GM06990 (cell line): Measurements from ENCODE around the gene MAPKAPK2.
A peak's percentile ranks its signal among the peaks of the same experiment; 100 is the strongest.

Experiments used
- DNase-seq: peaks from one replicate; pipeline ENCODE4 v3.0.0-alpha.2; 2011; ENCODE audit not compliant: insufficient read length; ENCODE audit errors: extremely low read depth
- H3K27me3 ChIP-seq: replicated peaks from 2 replicates; pipeline ENCODE4 v1.6.0; 2011; ENCODE audit warnings: low read length; ENCODE audit not compliant: control insufficient read depth, insufficient read depth
- H3K36me3 ChIP-seq: 2 replicates; pipeline ENCODE4 v1.5.1; 2011; ENCODE audit warnings: low read length; ENCODE audit not compliant: control insufficient read depth, insufficient read depth
- H3K4me3 ChIP-seq: replicated peaks from 2 replicates; pipeline ENCODE4 v1.5.1; 2011; ENCODE audit warnings: low read depth, mild to moderate bottlenecking, control low read depth, low read length
- TF ChIP-seq, protein P1 (sequence below): IDR thresholded peaks from 2 replicates; pipeline ENCODE4 v1.5.1; 2011; ENCODE audit warnings: low read length, control low read depth, mild to moderate bottlenecking, inconsistent platforms; ENCODE audit not compliant: insufficient read depth, poor library complexity, severe bottlenecking

Gene MAPKAPK2

DNA sequence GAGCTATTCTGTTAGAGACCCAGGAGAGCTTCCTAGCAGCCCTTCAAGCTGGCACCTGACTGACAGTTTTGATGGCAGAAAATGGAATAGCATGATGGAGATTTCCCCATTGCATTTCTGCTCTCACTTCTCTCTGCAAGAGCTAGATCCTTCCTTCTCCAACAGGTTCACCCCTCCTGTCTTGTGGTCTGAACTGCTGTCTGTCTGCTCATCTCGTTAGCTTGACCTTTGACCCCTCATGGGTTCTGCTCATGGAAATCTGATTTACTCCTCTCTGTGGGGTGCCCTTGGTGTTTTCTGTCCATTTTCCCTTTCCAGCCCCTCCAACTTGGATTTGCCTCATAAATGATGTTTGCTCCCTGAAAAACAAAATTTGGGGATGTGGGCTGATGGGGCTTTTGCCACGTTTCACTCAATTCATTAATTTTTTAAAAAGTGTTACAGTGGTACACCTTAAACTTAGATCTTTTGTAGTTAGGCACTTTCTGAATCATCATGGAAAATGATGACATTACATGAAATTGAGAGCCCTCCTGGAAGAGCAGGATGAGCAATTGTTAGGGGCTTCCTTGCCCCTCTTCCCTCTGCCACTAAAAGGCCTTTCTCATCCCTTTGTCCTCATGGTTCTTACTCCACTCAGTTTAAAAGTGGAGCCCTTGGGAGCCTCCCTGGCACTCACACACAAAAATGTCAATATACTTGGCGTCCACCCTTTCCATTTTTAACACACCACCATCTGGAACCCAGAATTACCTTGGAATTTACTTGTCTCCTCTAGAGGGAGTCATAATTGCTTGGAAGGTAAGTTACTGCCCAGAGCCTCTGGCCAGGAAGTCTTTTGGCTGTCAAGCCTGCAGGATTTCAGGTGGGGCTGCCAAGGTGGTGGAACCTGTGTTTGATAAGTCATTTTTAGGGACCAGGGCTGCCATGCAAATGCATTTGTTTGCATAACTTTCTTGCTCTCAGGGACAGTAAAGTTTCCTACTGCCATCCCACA is 54.0 kb downstream of the MAPKAPK2 start:
- DNase-seq, result no peak
- peaks cover 12% of the 10 kb centered on the region for H3K36me3 ChIP-seq
- no peaks in the 10 kb centered on the region for H3K27me3 ChIP-seq
- TF ChIP-seq, protein P1, sequence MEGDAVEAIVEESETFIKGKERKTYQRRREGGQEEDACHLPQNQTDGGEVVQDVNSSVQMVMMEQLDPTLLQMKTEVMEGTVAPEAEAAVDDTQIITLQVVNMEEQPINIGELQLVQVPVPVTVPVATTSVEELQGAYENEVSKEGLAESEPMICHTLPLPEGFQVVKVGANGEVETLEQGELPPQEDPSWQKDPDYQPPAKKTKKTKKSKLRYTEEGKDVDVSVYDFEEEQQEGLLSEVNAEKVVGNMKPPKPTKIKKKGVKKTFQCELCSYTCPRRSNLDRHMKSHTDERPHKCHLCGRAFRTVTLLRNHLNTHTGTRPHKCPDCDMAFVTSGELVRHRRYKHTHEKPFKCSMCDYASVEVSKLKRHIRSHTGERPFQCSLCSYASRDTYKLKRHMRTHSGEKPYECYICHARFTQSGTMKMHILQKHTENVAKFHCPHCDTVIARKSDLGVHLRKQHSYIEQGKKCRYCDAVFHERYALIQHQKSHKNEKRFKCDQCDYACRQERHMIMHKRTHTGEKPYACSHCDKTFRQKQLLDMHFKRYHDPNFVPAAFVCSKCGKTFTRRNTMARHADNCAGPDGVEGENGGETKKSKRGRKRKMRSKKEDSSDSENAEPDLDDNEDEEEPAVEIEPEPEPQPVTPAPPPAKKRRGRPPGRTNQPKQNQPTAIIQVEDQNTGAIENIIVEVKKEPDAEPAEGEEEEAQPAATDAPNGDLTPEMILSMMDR, result peak; percentile 26
- H3K4me3 ChIP-seq, result no peak overlapping the region

DNA sequence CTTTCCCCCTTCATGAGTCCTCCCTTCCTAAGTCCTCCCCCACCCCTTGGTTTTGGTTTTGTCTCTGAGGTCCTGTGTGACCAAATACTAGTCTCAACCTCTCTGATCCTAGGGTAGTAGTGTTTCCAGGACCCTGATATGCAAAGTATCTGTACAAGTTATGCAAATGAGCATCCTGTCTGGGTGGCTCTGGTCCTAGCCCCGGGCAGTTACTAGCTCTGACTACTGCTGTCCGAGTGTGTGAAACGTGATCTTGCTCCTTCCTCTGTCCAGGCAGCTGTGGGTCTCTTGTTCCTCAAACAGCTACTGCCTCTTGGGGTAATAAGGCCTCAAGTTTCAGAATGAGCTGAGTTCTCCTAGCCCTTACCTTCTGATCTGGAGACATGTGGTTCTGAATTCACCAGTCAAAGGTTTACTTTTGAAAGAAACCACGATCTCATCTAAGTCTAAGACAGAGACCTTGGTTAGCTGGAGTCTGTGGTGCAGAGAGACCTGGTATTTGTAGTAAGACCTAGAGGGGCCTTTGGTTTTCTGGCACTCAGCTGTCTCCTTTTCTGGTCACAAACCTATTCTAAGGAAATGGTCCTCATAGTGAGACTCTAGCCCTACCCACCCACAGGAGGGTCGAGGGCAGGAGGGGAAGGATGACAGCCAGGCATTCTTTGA is 54.8 kb downstream of the MAPKAPK2 start:
- Histone ChIP-seq H3K4me3 (no peak overlapping the region), H3K36me3 (peaks cover 11% of the 10 kb centered on the region), H3K27me3 (no peaks in the 10 kb centered on the region)
- DNase-seq, result peak; percentile 88
- TF ChIP-seq, protein P1, result no peak

DNA sequence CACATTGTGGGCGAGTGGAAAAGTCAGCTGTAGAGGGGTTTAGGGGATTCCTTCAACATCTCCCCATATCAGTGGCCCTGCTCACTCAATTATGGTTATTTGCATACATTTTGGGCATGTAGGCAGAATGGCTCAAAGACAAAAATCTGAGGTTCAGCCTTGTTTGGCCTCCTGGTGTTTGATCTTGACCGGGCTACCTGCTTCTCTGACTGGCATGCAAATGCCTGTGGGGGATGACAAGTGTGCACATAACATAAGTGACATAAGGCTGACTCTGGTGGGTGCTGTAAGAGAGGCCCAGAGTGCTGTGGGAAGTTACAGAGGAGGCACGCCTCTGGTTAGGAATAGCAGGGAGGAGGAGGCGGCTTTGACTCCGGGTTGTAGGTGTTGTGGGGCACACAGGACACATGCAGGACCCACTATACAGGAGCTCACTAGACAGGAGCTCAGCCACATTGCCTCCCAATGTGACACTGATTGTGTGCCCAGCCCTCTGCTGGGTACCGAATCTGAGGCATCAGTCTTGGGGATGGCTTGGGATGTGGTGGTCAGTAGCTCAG is 56.5 kb downstream of the MAPKAPK2 start:
- no peak for DNase-seq
- Histone ChIP-seq H3K4me3 (no peak overlapping the region), H3K27me3 (no peaks in the 10 kb centered on the region), H3K36me3 (no peaks in the 10 kb centered on the region; the same call in 1 of the 2 replicates)
- TF ChIP-seq, protein P1, result peak; percentile 4

DNA sequence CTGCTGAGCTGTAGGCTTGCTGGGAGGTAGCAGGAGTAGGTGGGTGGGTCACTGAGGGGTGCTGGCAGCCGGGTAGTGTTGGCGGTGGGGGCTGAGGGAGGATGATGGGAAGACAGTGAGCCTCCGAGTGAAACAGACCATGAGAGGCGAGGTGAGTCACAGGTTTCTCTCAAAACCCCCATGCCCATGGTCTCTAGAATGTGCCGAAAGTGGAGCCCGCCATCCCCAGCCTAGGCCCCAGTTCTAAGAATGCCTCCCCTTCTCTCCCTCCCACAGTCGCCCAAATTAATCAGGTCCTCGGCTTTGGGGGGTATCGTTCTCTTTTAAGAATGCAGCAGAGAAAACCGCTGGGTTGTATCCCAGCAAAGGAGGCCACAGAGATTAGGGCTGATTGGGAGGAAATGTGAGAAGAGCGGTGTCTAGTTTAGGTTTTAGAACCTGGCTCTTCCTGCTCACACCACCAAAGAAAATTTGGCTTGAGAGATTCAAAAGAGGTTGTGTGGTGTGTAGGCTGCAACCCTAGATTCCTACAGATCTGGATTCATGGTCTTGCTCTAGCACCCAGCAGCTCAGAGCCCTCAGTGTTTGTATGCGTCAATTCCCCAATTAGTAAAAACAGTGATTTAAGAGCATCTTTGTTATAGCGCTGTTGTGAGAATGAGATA is 58.1 kb downstream of the MAPKAPK2 start:
- TF ChIP-seq, protein P1, result no peak
- Histone ChIP-seq H3K27me3 (no peaks in the 10 kb centered on the region), H3K4me3 (no peak overlapping the region), H3K36me3 (no peaks in the 10 kb centered on the region)
- peak; percentile 71 for DNase-seq

DNA sequence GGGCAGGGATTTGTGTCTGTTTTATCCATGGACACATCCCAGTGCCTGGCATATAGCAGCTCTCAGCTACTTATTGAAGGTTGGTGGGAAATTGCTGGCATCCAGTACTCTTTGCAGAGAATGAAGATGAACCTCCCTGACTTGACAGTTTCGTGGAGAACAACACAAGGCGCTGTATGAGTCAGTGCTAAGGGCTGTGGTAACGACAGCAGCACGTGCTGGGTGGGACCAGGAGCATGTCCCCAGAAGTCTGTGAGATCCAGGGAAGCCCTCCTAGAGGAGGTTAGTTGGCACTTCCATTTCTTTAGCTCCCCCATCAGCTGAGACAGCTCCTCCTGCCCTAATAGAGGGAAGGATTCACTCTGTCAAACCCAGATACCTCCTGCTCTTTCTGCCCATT is 60.0 kb downstream of the MAPKAPK2 start:
- Histone ChIP-seq H3K27me3 (no peaks in the 10 kb centered on the region), H3K36me3 (no peaks in the 10 kb centered on the region)

More for the DNA sequence above, 60.0 kb downstream of the MAPKAPK2 start:
- no peak overlapping the region for H3K4me3 ChIP-seq
- TF ChIP-seq, protein P1, result no peak
- DNase-seq, result no peak
